MCF 10A (cell line): Measurements from ENCODE around the gene HLA-DRA. TPM values are rescaled to one million over a fixed set of nuclear protein-coding genes. Genes with fewer than 3 reads are reported as not detected.

Experiments
- BruUV-seq: library from RNA; stranded (reverse); fragments of 400-500 nt; replicated peaks from 2 replicates; lab custom pipeline; 2021; lab: Mats Ljungman, UMichigan
- CTCF ChIA-PET: fragments of 300-600 bp; sonication (Branson Sonifier 250); formaldehyde crosslinking; extraction: SDS; loops from one replicate; lab custom pipeline; 2021; ENCODE audit warnings: antibody characterized with exemption, inconsistent platforms; lab: Yijun Ruan, JAX
- POLR2A ChIA-PET: fragments of 300-600, 350-650 bp; sonication (Branson Sonifier 250); formaldehyde crosslinking; extraction: SDS; loops from one replicate; lab custom pipeline; 2020; ENCODE audit warnings: antibody characterized with exemption, inconsistent platforms; lab: Yijun Ruan, JAX
- DNase-seq: peaks from one replicate; pipeline ENCODE4 v3.0.0-alpha.2; 2018; ENCODE audit not compliant: unreplicated experiment
- H3K27ac Mint-ChIP-seq: one replicate; pipeline ENCODE4 v1.8.0; 2022; ENCODE audit warnings: mild to moderate bottlenecking, low read depth, mixed read lengths; ENCODE audit not compliant: unreplicated experiment
- H3K27me3 Mint-ChIP-seq: one replicate; pipeline ENCODE4 v1.8.0; 2022; ENCODE audit warnings: mixed read lengths; ENCODE audit not compliant: insufficient read depth, unreplicated experiment
- H3K36me3 Mint-ChIP-seq: one replicate; pipeline ENCODE4 v1.8.0; 2022; ENCODE audit warnings: mild to moderate bottlenecking, moderate library complexity, mixed read lengths; ENCODE audit not compliant: insufficient read depth, unreplicated experiment
- H3K4me1 Mint-ChIP-seq: one replicate; pipeline ENCODE4 v1.8.0; 2022; ENCODE audit warnings: mixed read lengths; ENCODE audit not compliant: insufficient read depth, unreplicated experiment
- H3K4me3 Mint-ChIP-seq: one replicate; pipeline ENCODE4 v1.8.0; 2022; ENCODE audit warnings: mild to moderate bottlenecking, moderate library complexity, mixed read lengths; ENCODE audit not compliant: unreplicated experiment
- H3K9me3 Mint-ChIP-seq: one replicate; pipeline ENCODE4 v1.8.0; 2022; ENCODE audit warnings: mixed read lengths; ENCODE audit not compliant: unreplicated experiment
- intact Hi-C: fragments of 100-400 bp; cut with micrococcal nuclease; formaldehyde crosslinking; loops from 2 replicates; pipeline ENCODE4 v1.14.1; 2022
- total RNA-seq: library from RNA; stranded (reverse); gene quantifications from 2 replicates; pipeline ENCODE4 v1.2.3, GENCODE V29; 2022
- TF ChIP-seq, protein P1 (sequence below): fragments of 200-600 bp; IDR thresholded peaks from one replicate; pipeline ENCODE4 v1.8.0; 2022; ENCODE audit warnings: antibody characterized with exemption, mild to moderate bottlenecking; ENCODE audit not compliant: unreplicated experiment

Gene HLA-DRA
- total RNA-seq, 1 experiment from 2014 or later: not detected

- H3K36me3 Mint-ChIP-seq: no peaks in the 10 kb centered on the region
- no peak overlapping the region for H3K27ac Mint-ChIP-seq
- peaks cover 83% of the 10 kb centered on the region for H3K27me3 Mint-ChIP-seq
- no peak for DNase-seq
- TF ChIP-seq, protein P1, sequence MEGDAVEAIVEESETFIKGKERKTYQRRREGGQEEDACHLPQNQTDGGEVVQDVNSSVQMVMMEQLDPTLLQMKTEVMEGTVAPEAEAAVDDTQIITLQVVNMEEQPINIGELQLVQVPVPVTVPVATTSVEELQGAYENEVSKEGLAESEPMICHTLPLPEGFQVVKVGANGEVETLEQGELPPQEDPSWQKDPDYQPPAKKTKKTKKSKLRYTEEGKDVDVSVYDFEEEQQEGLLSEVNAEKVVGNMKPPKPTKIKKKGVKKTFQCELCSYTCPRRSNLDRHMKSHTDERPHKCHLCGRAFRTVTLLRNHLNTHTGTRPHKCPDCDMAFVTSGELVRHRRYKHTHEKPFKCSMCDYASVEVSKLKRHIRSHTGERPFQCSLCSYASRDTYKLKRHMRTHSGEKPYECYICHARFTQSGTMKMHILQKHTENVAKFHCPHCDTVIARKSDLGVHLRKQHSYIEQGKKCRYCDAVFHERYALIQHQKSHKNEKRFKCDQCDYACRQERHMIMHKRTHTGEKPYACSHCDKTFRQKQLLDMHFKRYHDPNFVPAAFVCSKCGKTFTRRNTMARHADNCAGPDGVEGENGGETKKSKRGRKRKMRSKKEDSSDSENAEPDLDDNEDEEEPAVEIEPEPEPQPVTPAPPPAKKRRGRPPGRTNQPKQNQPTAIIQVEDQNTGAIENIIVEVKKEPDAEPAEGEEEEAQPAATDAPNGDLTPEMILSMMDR: no peak
- H3K4me3 Mint-ChIP-seq: no peak overlapping the region
- ChIA-PET CTCF (no interaction called here), POLR2A (no interaction called here)
- no TSS peak for BruUV-seq
- H3K9me3 Mint-ChIP-seq: no peaks in the 10 kb centered on the region
- no peaks in the 10 kb centered on the region for H3K4me1 Mint-ChIP-seq
- intact Hi-C loops: no loop called here
Measured at GRCh38 chr6:32475392-32476206, 35.9 kb downstream of the HLA-DRA start.

- Mint-ChIP-seq H3K27ac (no peak overlapping the region), H3K27me3 (peaks cover 68% of the 10 kb centered on the region), H3K36me3 (no peaks in the 10 kb centered on the region), H3K4me1 (no peaks in the 10 kb centered on the region), H3K4me3 (no peak overlapping the region), H3K9me3 (no peaks in the 10 kb centered on the region)
- DNase-seq: no peak
- no TSS peak for BruUV-seq
- intact Hi-C loops: loop anchor here (10.0 kb wide), 1 partner anchor 51 kb away; the partner anchor contains the start of gene HLA-DRB5
- ChIA-PET POLR2A (interaction anchor here (0.7 kb wide), 1 partner anchor 22 kb away, joined by 5 read pairs; no protein-coding TSS in a partner anchor), CTCF (no interaction called here)
- TF ChIP-seq, protein P1: no peak
Measured at GRCh38 chr6:32483968-32484613, 44.4 kb downstream of the HLA-DRA start.

GRCh38 chr6:32484614-32484998 lies 44.9 kb downstream of the HLA-DRA start:
- intact Hi-C loops: loop anchor here (10.0 kb wide), 1 partner anchor 50 kb away; the partner anchor contains the start of gene HLA-DRB5
- TF ChIP-seq, protein P1: no peak
- CTCF ChIA-PET: no interaction called here
- no peaks in the 10 kb centered on the region for H3K36me3 Mint-ChIP-seq
- H3K9me3 Mint-ChIP-seq: no peaks in the 10 kb centered on the region
- POLR2A ChIA-PET: interaction anchor here (0.7 kb wide), 1 partner anchor 21 kb away, joined by 5 read pairs; no protein-coding TSS in a partner anchor
- H3K27me3 Mint-ChIP-seq: peaks cover 69% of the 10 kb centered on the region
- BruUV-seq: no TSS peak
- H3K4me3 Mint-ChIP-seq: no peak overlapping the region
- no peaks in the 10 kb centered on the region for H3K4me1 Mint-ChIP-seq
- DNase-seq: no peak
- no peak overlapping the region for H3K27ac Mint-ChIP-seq

DNA sequence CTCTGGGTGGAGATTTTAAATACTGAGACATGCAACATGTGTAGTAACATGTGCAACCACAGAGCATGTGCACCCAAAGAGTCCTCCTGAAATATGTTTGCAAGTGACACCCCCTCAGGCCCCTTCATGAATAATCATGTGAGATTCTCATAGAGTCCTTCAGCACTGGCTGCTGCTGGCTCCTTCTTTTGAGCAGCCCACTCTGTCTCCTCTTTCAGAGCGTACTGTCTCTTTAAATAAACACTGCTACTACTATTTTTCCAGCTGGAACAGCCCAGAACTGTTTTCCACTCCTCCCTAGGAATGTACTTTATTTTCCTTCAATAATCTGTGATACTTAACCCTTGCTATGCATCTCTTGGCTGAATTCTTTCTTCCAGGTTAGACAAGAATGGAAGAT lies 48.4 kb downstream of the HLA-DRA start:
- no peaks in the 10 kb centered on the region for H3K36me3 Mint-ChIP-seq
- TF ChIP-seq, protein P1: no peak
- H3K4me1 Mint-ChIP-seq: no peaks in the 10 kb centered on the region
- no peak overlapping the region for H3K27ac Mint-ChIP-seq
- ChIA-PET POLR2A (no interaction called here), CTCF (no interaction called here)
- intact Hi-C loops: loop anchor here (10.0 kb wide), 1 partner anchor 47 kb away; the partner anchor contains the start of gene HLA-DRB5
- H3K9me3 Mint-ChIP-seq: no peaks in the 10 kb centered on the region
- BruUV-seq: no TSS peak
- H3K27me3 Mint-ChIP-seq: peaks cover 66% of the 10 kb centered on the region
- DNase-seq: no peak
- H3K4me3 Mint-ChIP-seq: no peak overlapping the region
